NOMO-1 treated with dmso at 0.1 percent for 144 hours (cell line): ENCODE data around the gene PLIN5.
"Not testable (repeated sequence)": the region's sequence is repeated elsewhere in the genome, so short reads cannot be mapped to it uniquely, and the experiment has no call there.

Experiments
- DNase-seq: peaks from one replicate; lab custom pipeline; 2025; ENCODE audit not compliant: unreplicated experiment; lab: John Stamatoyannopoulos, UW

The PLIN5 gene

GRCh38 chr19:4568886-4569285 is 33.9 kb upstream of the PLIN5 start:
- peak; percentile 83 for DNase-seq

GRCh38 chr19:4567584-4568071 is 32.6 kb upstream of the PLIN5 start:
- peak; percentile 27 for DNase-seq

- no peak for DNase-seq
These were observed 31.5 kb upstream of the PLIN5 start for GRCh38 chr19:4566402-4567051.

DNA sequence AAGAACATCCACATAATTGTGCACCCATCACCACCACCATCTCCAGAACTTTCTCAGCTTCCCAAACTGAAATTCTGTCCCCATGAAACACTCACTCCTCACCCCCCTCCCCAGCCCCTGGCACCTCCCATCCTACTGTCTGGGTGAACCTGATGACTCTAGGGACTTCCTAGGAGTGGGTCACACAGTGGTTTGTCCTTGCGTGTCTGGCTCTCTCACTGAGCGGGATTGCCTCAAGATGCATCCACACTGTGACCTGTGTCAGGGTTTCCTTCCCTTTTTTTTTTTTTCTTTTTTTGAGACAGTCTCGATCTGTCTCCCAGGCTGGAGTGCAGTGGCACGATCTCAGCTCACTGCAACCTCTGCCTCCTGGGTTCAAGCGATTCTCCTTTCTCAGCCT is 28.5 kb upstream of the PLIN5 start:
- not testable (repeated sequence) for DNase-seq

DNA sequence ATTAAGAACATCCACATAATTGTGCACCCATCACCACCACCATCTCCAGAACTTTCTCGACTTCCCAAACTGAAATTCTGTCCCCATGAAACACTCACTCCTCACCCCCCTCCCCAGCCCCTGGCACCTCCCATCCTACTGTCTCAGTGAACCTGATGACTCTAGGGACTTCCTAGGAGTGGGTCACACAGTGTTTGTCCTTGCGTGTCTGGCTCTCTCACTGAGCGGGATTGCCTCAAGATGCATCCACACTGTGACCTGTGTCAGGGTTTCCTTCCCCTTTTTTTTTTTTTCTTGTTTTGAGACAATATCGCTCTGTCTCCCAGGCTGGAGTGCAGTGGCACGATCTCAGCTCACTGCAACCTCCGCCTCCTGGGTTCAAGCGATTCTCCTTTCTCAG is 27.1 kb upstream of the PLIN5 start:
- DNase-seq, result not testable (repeated sequence)

DNA sequence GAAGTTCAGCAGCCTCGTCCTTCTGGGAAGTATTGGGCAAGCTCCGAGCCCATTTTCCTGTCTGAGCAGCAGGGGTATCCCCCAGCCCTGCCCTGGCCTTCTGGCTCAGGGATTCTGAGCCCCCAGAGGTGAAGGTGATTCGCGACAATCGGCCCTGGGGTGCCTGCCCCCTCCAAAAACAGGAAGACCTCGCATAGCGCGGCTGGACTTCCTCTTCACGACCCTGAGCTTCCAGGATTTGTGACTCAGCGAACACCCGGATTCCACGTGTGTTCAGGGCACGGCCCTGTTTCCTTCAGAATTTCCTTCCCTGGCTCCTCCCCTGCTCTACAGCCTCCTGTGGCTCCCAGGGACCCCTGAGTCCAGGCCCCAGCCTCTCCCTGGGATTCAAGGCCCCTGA is 24.5 kb upstream of the PLIN5 start, which contains the start of gene SEMA6B:
SEMA6B (minus strand) TSS at position 116 of the 400 bp plus-strand sequence. CDS start 1,227 bp downstream, outside the sequence.
- peak; percentile 16 for DNase-seq

DNA sequence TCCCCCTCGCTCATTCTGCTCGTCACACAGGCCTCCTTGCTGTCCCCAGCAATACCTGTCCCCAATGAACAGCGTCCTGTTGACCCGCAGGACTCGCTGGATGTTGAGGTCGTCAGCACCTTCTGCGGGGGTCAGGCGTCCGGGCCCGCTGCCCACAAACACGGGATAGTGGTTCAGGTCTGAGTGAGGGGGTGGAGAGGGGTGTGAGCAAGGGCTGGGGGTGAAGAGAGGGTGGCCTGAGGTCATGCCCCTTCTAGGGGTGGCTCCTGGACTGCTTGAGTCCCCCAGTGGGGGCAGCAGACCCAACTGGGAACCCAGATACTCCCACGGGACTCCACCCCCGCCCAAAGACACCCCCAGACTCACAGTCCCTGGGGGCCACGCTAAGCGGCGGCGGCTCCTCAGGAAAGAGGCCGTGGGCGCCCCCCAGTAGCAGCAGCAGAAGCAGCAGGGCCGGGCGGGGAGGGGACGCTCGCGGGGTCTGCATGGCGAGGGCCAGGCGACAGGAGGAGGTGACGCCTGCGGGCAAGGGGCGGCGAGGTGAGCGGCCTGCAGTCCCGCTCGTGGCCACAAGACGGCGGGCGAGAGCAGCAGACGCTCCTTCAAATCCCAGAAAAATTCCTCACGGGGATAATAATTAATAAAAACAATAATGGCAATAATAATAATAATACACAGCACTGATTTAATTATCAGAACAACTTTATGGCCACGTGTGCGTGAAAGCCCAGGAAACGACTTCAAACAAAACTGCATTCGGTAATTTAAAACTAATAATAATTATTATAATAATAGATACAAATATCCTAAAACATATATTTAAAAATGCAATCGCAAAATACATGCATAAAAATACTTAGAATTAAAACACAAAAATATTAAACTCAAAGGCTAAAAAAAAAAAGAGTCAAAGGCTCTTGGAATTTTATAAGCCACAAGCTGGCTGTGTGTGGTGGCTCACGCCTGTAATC is 23.2 kb upstream of the PLIN5 start:
- DNase-seq, result no peak

DNA sequence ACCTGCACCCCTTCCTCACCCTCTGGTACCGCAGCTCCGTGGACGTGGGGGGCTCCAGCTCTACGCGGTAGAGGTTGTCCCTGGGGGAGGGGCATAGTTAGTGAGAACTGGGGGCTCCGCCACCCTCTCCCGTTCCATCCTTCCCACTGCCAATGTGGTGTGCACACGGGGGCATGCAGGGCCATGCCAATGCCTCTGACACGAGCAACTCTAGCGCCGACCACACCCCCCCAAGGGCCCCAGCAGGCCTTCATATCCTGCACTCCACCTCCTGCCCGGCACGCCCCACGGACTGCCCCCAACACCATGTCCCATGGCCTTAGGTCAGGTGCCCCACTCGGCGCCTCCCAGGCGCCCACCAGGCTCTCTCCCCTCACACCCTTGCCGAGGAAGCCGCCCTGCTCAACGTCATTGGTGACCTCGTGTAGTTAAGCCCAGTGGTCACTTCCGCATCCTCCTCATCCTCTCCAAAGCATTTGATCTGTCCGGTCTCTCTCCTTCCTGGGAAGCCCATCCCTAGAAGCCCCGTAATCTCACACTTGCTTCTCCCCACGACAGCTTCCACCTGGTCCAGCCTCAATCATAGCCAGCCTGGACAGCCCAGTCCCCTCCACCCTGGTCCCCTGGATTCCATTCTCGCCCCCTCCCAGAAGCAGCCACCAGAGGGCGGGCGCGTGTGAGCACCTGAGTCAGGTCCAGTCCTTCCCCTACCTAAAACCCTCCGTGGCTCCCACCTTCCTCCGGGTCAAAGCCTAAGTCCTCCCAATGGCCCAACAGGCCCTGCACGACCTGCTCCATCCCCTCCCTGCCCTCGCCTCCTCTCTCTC is 22.3 kb upstream of the PLIN5 start:
- no peak for DNase-seq

DNA sequence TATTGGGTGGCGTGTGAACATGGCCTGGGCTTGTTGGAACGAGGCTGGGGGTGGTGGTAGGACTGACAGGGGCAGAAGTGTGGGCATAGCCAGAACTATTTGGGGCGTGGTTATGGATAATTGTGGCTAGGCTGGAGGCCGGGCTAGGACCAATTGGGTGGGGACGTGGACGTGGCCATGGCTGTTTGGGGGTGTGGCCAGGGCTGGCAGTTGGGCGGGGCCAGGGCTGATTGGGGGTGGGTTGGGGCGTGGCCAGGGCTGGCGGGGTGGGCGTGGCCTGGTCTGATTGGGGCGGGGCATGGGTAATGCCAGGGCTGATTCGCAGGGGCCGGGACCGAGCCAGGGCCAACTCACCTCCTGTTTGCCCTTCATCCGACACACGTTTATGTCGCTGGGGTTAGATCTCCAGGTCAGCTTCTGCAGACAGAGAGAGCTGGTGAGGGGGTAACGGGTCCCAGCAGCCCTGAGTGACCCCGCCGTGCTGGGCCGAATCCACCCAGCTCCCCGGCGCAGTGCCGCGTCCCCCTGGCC is 21.6 kb upstream of the PLIN5 start:
- DNase-seq, result peak; percentile 22

DNA sequence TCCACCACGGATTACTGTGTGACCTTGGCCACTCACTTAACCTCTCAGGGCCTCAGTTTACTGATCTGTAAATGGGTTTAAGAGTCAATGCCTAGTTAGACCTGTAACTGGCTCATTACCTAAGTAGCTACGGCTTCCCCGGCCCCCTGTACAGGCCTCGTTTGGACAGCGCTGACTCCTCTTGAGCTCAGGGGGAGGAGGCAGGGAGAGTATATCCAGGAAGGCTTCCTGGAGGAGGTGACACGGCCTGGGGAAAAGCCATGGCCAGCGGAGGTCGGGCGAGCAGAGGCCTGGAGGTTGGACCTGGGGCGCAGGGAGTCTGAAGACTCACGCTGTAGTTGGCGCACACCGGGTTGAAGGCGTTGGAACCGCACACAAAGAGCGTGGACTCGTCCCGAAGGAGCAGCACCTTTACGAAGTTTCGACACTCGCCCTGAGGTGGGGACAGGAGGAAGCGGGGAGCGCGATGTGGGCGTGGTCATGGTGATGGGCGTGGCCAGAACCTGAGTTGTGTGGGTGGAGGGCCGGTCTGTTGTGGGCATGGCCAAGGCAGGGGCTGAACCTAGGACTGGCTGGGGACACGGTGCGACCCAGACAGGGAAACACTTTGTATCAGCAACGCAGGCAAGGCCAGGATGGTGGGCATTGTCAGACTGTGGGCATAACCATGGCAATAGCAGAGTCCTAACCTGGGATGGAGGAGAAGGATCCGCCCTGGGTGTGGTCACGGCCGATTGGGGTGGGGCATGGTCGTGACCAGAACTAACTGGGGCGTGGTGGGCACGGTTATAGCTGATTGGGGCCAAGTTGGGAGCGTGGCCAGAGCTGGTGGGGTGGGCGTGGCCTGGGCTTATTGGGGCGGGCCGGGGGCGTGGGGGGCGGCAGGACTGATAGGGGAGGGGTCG is 20.9 kb upstream of the PLIN5 start:
- DNase-seq, result no peak

- no peak for DNase-seq
These were observed 19.7 kb upstream of the PLIN5 start for GRCh38 chr19:4554717-4555116.

GRCh38 chr19:4553775-4554174 is 18.8 kb upstream of the PLIN5 start:
- DNase-seq, result no peak

DNA sequence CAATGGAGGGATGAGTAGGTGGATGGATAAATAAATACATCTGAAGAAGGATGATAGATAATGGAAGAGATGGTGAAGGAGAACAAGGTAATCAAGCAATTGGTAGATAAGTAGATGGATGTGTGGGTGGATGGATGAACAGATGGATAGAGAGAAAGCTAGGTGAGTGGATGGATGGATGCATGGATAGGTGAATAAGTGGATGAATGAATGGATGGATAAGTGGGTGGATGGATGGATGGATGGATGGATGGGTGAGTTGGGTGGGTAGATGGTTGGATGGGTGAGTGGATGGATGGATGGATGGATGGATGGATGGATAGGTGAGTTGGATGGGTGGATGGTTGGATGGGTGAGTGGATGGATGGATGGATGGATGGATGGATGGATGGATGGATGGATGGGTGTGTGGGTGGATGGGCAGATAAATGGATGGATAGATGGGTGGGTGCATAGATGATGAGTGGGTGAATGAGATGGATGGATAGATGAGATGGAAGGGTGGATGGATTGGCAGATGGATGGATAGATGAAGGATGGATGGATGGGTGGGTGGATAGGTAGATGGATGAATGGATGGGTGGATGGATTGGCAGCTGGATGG is 18.2 kb upstream of the PLIN5 start:
- DNase-seq, result no peak

GRCh38 chr19:4552525-4552819 is 17.4 kb upstream of the PLIN5 start:
- no peak for DNase-seq

DNA sequence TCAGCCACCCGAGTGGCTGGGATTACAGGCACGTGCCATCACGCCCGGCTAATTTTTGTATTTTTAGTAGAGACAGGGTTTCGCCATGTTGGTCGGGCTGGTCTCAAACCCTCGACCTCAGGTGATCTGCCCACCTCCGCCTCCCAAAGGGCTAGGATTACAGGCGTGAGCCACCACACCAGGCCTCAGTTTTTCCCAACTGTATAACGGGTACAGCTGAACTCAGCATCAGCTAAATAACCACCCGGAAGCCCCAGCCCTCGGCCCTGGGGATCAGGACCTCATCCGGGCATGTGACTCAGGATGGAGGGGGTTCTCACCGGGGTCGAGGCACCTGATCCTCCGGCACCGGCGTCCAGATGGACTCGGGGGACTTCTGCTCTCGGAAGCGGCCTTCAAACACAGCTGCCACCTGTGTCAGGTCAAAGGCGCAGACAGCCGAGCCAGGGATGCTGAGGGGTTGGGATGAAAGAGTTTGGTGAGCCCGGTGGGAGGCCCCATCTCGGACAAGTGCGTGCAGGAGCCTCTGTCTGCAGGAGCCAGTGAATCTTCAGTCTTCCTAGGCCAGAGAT is 15.5 kb upstream of the PLIN5 start:
- DNase-seq, result no peak

- no peak for DNase-seq
These were observed 15.0 kb upstream of the PLIN5 start for GRCh38 chr19:4550018-4550417.

DNA sequence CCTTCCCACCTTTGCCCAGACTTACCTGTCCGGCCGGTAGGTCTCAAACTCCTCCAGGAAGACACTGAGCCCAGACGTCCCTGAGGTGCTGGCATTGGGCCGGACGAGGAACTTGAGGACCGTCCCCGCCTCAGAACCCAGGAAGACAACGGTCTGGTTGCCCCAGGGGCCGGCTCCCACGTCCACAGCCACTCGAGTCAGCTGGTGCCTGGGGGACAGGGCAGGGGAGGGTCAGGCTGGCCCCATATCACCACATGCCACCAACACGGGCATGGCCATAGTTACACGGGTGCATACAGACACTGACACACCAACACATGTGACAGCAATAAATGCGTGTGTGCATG is 13.2 kb upstream of the PLIN5 start:
- no peak for DNase-seq

DNA sequence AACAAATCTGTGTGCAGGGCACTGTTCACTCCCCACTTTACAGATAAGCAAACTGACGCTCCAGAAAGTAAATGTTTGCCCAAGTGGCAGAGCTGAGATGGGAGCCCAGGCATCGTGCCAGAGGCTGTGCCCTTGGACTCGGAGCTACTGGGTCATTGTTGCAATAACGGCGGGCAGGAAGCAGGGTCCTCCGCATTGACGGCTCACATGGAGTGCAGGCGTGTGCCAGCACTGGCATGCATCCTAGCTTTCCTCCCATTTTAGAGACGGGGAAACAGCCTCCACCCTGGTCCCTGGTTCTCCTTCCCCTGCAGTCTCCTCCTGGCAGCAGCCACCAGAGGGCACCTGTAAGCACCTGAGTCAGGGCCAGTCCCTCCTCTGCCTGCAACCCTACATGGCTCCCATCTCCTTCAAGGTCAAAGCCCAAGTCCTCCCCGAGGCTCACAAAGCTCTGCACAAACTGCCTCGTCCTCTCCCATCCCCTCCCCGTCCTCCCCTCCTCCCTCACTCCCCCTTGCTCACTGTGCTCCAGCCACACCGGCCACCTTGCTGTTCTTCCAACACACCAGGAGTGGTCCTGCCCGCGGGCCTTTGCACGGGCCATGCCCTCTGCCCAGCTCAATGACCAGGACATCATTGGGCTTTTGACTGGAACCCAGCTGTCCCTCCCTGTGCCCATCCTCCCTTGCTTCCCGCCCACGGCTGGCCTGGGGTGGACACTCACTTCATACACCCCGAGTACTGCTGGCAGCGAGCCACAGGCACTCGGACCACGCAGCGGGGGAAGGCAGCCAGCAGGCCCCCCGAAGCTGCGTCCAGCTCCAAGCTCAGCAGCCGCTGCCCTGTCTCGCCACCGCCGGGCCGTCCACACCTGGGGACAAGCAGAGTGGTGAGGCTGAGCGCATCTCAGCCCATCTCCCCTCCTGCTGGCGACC is 12.5 kb upstream of the PLIN5 start:
- DNase-seq, result no peak
